Adrenal gland (tissue), 12 donors: ENCODE data around the gene POLR3E. TPM values are rescaled to one million over a fixed set of nuclear protein-coding genes. Genes with fewer than 3 reads are reported as not detected.

Experiments
- DNase-seq, 7 donors: peaks; one replicate each; pipeline ENCODE4 v3.0.0-alpha.2; 2019 to 2020
- H3K27ac ChIP-seq, 5 donors: fragments of 200-600 bp; sonication (generic) in 4 of 5; 1 replicate in 3 of 5; 2 replicates in 2 of 5; pipeline versions ENCODE4 v1.5.1 to v1.8.0; 2016 to 2020; ENCODE audit warnings: mild to moderate bottlenecking in 1 of 5
- H3K27me3 ChIP-seq: fragments of 200-600 bp; 2 replicates; pipeline ENCODE4 v1.8.0; 2021
- H3K36me3 ChIP-seq, 2 donors: fragments of 200-600 bp; replicated peaks in 1 of 2; 1 replicate in 1 of 2; 2 replicates in 1 of 2; pipeline versions ENCODE4 v1.5.1 to v1.8.0; 2018 to 2022
- H3K4me1 ChIP-seq, 2 donors: fragments of 200-600 bp; replicated peaks in 1 of 2; 1 replicate in 1 of 2; 2 replicates in 1 of 2; pipeline versions ENCODE4 v1.5.1 to v1.8.0; 2018 to 2021
- H3K4me3 ChIP-seq, 4 donors: fragments of 200-600 bp; sonication (generic) in 3 of 4; one replicate each; pipeline ENCODE4 v1.5.1; 2016 to 2018
- H3K9me3 ChIP-seq, 3 donors: fragments of 200-600 bp; sonication (generic) in 1 of 3; replicated peaks in 1 of 3; 1 replicate in 2 of 3; 2 replicates in 1 of 3; pipeline versions ENCODE4 v1.5.1 to v1.8.0; 2016 to 2021
- CTCF ChIP-seq, 6 experiments: fragments of 450-650 bp in 4 of 6; fragments of 200-600 bp in 2 of 6; sonication (generic) in 1 of 6; IDR thresholded peaks; 1 replicate in 5 of 6; 2 replicates in 1 of 6; pipeline versions ENCODE4 v1.5.1 to v1.8.0; 2016 to 2021; ENCODE audit warnings: antibody characterized with exemption in 6 of 6, mild to moderate bottlenecking in 2 of 6, moderate library complexity in 1 of 6
- POLR2A ChIP-seq, 2 donors: fragments of 450-650 bp; IDR thresholded peaks; one replicate each; pipeline ENCODE4 v1.6.1; 2017; ENCODE audit warnings: antibody characterized with exemption in 2 of 2, mild to moderate bottlenecking in 2 of 2, moderate library complexity in 1 of 2
- WGBS, 4 donors: extraction: QIAGEN DNeasy Blood & Tissue Kit in 2 of 4; methylation state at CpG; one replicate each; pipeline versions ENCODE4 v1.1.5 to v1.1.7; 2013 to 2017; 5-methylcytosine and 5-hydroxymethylcytosine counted together
- intact Hi-C, 2 donors: fragments of 100-400 bp; cut with DNase I; formaldehyde crosslinking; loops; one replicate each; pipeline versions ENCODE4 v1.14.1 to v1.15.0; 2022 to 2023
- polyA plus RNA-seq, 3 donors: library from polyadenylated mRNA; stranded (reverse); fragments of 200-250 nt in 2 of 3; fragments of 350-450 nt in 1 of 3; fragmentation: Illumina TruSeq in 1 of 3; extraction: RNeasy Lipid Tissue Mini Kit (QIAGEN cat#74804) in 1 of 3; gene quantifications; one replicate each; pipeline ENCODE4 v1.2.3, GENCODE V29; 2013 to 2014
- total RNA-seq, 9 donors: library from RNA; depleted of rRNA in 4 of 9; stranded (reverse); fragments of >200 nt in 4 of 9; fragments of 120-200 nt in 1 of 9; fragmentation: NEBNext Ultra II Directional in 1 of 9; extraction: Animal tissue kit (Norgen Biotek cat#: 25700) in 1 of 9; gene quantifications; one replicate each; pipeline versions ENCODE4 v1.1.0 to v1.2.4, GENCODE V29; 2013 to 2023
- donor health status: healthy with polysubstance abuse.
- donor health status: Bipolar disorder and iron deficiency.
- donor health status: DM: yes; HTN: yes; CAD: no.
- donor health status: DM: no; HTN: no; CAD: no.
- donor health status: DM: no; HTN: no; CAD: no.
- donor health status: DM: yes; HTN: yes; CAD: no.

POLR3E gene
- total and polyA plus RNA-seq, 12 donors = 43.8 to 99.4 (median 51.5) TPM

- H3K9me3 ChIP-seq = no peaks in the 10 kb centered on the region
- H3K4me1 ChIP-seq = no peaks in the 10 kb centered on the region
- H3K4me3 ChIP-seq = no peak overlapping the region
- DNase-seq = no peak
- H3K36me3 ChIP-seq = peaks cover 0 to 79% of the 10 kb centered on the region in 2 donors
- intact Hi-C loops = no loop called here
- 87 to 95% (median 93%) methylated on average over 14 to 16 of the region's 16 CpGs for WGBS, 4 donors
- TF ChIP-seq CTCF (IDR thresholded peaks at IDR 0.05) (no peak), POLR2A (IDR thresholded peaks at IDR 0.05) (no peak)
- no peaks in the 10 kb centered on the region for H3K27me3 ChIP-seq
- no peak overlapping the region for H3K27ac ChIP-seq
Measured at GRCh38 chr16:22278441-22279230, 18.6 kb upstream of the POLR3E start.

DNA sequence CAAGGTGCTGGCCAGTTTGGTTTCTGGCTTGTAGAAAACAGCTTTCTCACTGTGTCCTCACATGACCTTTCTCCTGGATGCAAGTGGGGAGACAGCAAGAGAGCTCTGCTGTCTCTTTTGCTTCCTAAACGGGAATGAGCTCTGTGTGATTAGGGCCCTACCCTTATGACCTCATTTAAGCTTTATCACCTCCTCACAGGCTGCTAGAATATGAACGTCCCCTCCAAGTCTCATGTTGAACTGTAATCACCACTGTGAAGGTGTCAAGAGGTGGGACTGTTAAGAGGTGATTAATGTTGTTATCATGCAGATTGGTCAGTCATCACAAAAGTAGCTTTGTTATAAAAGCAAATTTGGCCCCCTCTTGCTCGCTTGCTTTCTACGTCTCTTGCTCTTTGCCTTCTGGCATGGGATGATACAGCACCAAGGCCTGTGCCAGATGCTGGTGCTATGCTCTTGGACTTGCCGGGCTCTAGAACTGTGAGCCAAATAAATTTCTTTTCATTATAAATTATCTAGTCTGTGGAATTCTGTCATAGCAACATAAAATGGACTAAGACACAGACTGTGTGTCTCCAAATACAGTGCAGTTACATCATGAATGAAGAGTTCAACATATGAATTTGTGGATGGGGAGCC, 14.8 kb upstream of the POLR3E start:
- TF ChIP-seq POLR2A (IDR thresholded peaks at IDR 0.05) (no peak), CTCF (IDR thresholded peaks at IDR 0.05) (no peak)
- WGBS, 4 donors = 87 to 90% (median 88%) methylated on average over 5 of the region's 5 CpGs
- no peak overlapping the region for H3K4me3 ChIP-seq
- no peaks in the 10 kb centered on the region for H3K9me3 ChIP-seq
- H3K27me3 ChIP-seq = no peaks in the 10 kb centered on the region
- no peaks in the 10 kb centered on the region for H3K4me1 ChIP-seq
- intact Hi-C loops = no loop called here
- no peak overlapping the region for H3K27ac ChIP-seq
- H3K36me3 ChIP-seq = peaks cover 0 to 73% of the 10 kb centered on the region in 2 donors
- no peak for DNase-seq

- H3K9me3 ChIP-seq = no peaks in the 10 kb centered on the region
- no peaks in the 10 kb centered on the region for H3K4me1 ChIP-seq
- intact Hi-C loops = no loop called here
- H3K4me3 ChIP-seq = no peak overlapping the region
- TF ChIP-seq POLR2A (IDR thresholded peaks at IDR 0.05) (no peak), CTCF (IDR thresholded peaks at IDR 0.05) (no peak)
- DNase-seq = no peak
- H3K27me3 ChIP-seq = no peaks in the 10 kb centered on the region
- peak overlapping the region in 2 of 5 donors; percentile 3 to 48 for H3K27ac ChIP-seq
- WGBS, 4 donors = 70 to 89% (median 77%) methylated on average over 9 of the region's 9 CpGs
- H3K36me3 ChIP-seq = peaks cover 0 to 56% of the 10 kb centered on the region in 2 donors
Measured at GRCh38 chr16:22284637-22285036, 12.6 kb upstream of the POLR3E start.

- Histone ChIP-seq H3K36me3 (peaks cover 0 to 52% of the 10 kb centered on the region in 2 donors), H3K4me3 (no peak overlapping the region), H3K27me3 (no peaks in the 10 kb centered on the region), H3K27ac (peak overlapping the region in 2 of 5 donors; percentile 3 to 48), H3K4me1 (no peaks in the 10 kb centered on the region), H3K9me3 (no peaks in the 10 kb centered on the region)
- TF ChIP-seq CTCF (IDR thresholded peaks at IDR 0.05) = no peak
- TF ChIP-seq POLR2A (IDR thresholded peaks at IDR 0.05) = no peak
- 73 to 84% (median 76%) methylated on average over 6 of the region's 6 CpGs for WGBS, 4 donors
- DNase-seq = no peak
- intact Hi-C loops = no loop called here
Measured at GRCh38 chr16:22285080-22285479, 12.1 kb upstream of the POLR3E start.
